Measurements from ENCODE around the gene PTH2R. TPM values are rescaled to one million over a fixed set of nuclear protein-coding genes. Genes with fewer than 3 reads are reported as not detected.

PTH2R gene
- total RNA-seq, 1 experiment from 2014 or later: 0.12 TPM

GRCh38 chr2:208451061-208451460 lies 44.5 kb downstream of the PTH2R start:
- Histone ChIP-seq H3K79me2 (ENCODE audit: insufficient read depth, low read length) (no peaks in the 10 kb centered on the region), H3K4me1 (ENCODE audit: control insufficient read depth in 1 of 2, insufficient read depth in 2 of 2, low read length in 2 of 2) (no peaks in the 10 kb centered on the region), H3K4me2 (ENCODE audit: low read length) (no peak overlapping the region), H2AFZ (ENCODE audit: low read depth, low read length, poor library complexity, severe bottlenecking) (no peak overlapping the region), H3K4me3 (replicated peaks in 1 of 2; ENCODE audit: low read depth in 1 of 2, low read length in 2 of 2) (no peak overlapping the region), H3K27me3 (ENCODE audit: insufficient read depth, low read length) (no peaks in the 10 kb centered on the region; the same call in 1 of the 2 replicates), H3K9me3 (ENCODE audit: control insufficient read depth in 1 of 2, insufficient read depth in 1 of 2, low read depth in 1 of 2, low read length in 2 of 2) (no peaks in the 10 kb centered on the region), H3K9ac (ENCODE audit: low read length) (no peak overlapping the region), H3K27ac (ENCODE audit: low read depth, low read length) (no peak overlapping the region), H3K9me2 (ENCODE audit: insufficient read depth) (no peaks in the 10 kb centered on the region), H3K36me3 (ENCODE audit: control insufficient read depth in 1 of 2, insufficient read depth in 2 of 2, low read length in 2 of 2) (no peaks in the 10 kb centered on the region), H4K20me1 (ENCODE audit: insufficient read depth) (no peaks in the 10 kb centered on the region)
- no TSS peak for BruUV-seq (replicated peaks)
- no peak for ATAC-seq
- DNase-seq (ENCODE audit: low read depth, low spot score): no peak
- TF ChIP-seq CTCF (IDR thresholded peaks at IDR 0.05 in 2 of 3, conservative IDR thresholded peaks at IDR 0.05 in 1 of 3; ENCODE audit: borderline replicate concordance in 1 of 3, insufficient read depth in 1 of 3, low read depth in 2 of 3, low read length in 2 of 3) (no peak), CBX3 (IDR thresholded peaks at IDR 0.05; ENCODE audit: low read depth) (no peak), ELF1 (IDR thresholded peaks at IDR 0.05; ENCODE audit: borderline replicate concordance, low read depth) (no peak), EZH2phosphoT487 (IDR thresholded peaks at IDR 0.05; ENCODE audit: borderline replicate concordance) (no peak), ZNF274 (IDR thresholded peaks at IDR 0.05; ENCODE audit: low read depth, low read length) (no peak), FOSL1 (IDR thresholded peaks at IDR 0.05; ENCODE audit: low read depth) (no peak), MAX (IDR thresholded peaks at IDR 0.05) (no peak), RAD21 (IDR thresholded peaks at IDR 0.05; ENCODE audit: low read depth) (no peak), POLR2AphosphoS5 (IDR thresholded peaks at IDR 0.05; ENCODE audit: low read depth, low read length) (no peak), YY1 (IDR thresholded peaks at IDR 0.05; ENCODE audit: extremely low read depth, insufficient replicate concordance, low read depth, low read length) (no peak), JUND (IDR thresholded peaks at IDR 0.05) (no peak), EZH2 (IDR thresholded peaks at IDR 0.05) (no peak), EGR1 (IDR thresholded peaks at IDR 0.05; ENCODE audit: low read depth) (no peak), POLR2A (IDR thresholded peaks at IDR 0.05; ENCODE audit: borderline replicate concordance, extremely low read depth, insufficient read depth, insufficient read length) (no peak), REST (IDR thresholded peaks at IDR 0.05; ENCODE audit: low read depth) (no peak), SP1 (IDR thresholded peaks at IDR 0.05; ENCODE audit: low read depth) (no peak)
- CTCF ChIA-PET: no interaction called here
- POLR2A ChIA-PET: interaction anchor here (0.6 kb wide), 1 partner anchor 43 kb away, joined by 3 read pairs; no protein-coding TSS in a partner anchor
- RAD21 ChIA-PET (ENCODE audit: low non-redundant PET in 1 of 2, low total read pairs in 2 of 2, uncharacterized antibody in 2 of 2, unreplicated experiment in 2 of 2): no interaction called here
- intact Hi-C loops (cut with micrococcal nuclease): no loop called here

Measured in HCT116 (cell line).